HG02610 (cell line): ENCODE measurements around the gene YPEL5.
A peak's percentile ranks its signal among the peaks of the same experiment; 100 is the strongest.
"Not testable (repeated sequence)": the region's sequence is repeated elsewhere in the genome, so short reads cannot be mapped to it uniquely, and the experiment has no call there.

Experiments
- ATAC-seq: cut with Tn5 transposase; IDR thresholded peaks from one replicate; pipeline ENCODE4 v1.9.1; 2021; ENCODE audit warnings: mild to moderate bottlenecking, moderate library complexity; ENCODE audit not compliant: unreplicated experiment

The YPEL5 gene

DNA sequence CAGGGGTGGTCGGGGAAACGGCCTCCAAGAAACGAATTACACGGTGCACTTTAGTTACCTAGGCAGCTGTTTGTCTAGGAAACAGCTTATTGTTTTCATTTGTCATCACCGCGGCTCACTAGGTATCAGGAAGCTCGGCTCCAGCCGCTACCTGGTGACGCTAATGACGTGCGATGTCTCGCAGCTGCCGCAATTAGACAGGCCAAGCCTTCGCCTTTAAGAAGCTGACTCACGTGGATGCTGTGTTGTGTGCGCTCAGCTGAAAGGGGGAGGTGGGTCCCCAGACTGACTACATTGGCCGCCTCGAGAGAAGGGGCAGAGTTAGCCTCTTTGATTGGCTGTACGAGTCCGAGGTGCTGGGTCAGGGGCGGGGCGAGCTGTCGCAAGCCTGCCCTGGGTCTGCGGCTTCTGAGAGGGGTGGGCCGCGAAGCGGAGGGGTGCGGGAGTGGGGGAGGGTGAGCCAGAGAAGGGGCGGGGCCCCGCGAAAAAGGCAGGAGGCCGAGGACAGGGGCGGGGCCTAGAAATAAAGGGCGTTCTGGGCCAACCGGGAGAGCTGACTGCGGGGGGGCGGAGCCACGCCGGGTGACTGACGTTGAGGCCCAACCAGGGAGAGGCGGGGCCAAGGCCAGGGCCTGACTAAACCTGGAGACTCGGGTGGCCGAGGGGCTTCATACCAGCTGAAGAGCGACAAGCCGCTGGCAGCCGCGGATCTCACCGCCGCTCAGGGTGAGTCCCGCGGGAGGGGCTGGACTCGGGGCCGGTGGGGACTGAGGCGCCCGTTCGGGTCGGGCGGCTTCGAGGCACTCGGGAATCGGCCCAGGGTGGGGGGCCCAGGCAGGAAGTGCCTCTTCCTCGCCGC lies at the start of gene YPEL5:
Gene YPEL5, plus strand, starts transcription at position 671 of the 859 bp plus-strand sequence. CDS start 9,645 bp downstream, outside the sequence.
- ATAC-seq = peak; percentile 95

DNA sequence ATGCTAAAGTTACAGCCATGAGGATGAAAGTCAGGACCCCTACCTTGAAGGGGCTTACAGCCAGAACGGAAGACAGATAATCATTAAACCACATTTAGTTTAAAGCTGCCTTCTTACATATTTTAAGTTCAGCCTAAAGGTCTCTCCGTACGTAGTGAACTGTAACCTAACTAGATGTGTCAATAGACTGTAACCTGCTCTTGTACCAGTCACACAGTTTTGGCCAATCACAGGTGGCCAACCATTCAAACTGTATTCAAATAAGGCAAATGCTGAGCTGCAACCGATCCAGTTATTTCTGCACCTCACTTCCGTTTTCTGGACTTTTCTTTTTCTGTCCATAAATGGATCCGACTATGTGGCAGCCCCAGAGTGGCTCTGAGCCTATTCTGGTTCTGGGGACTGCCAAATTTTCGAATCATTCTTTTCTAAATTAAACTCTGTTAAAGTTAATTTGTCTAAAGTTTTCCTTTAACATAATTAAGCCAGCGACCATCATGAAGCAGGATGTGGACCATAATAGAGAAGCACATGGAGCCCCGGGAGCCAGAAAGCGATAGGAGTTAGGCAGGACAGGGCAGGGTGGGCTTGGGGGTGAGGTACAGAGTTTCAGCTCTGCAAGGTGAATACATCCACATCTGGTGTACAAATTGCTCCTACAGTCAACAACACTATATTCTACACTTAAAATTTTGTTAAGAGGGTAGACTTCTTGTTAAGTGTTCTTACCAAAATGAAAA lies 48.4 kb upstream of the YPEL5 start:
- ATAC-seq = no peak

DNA sequence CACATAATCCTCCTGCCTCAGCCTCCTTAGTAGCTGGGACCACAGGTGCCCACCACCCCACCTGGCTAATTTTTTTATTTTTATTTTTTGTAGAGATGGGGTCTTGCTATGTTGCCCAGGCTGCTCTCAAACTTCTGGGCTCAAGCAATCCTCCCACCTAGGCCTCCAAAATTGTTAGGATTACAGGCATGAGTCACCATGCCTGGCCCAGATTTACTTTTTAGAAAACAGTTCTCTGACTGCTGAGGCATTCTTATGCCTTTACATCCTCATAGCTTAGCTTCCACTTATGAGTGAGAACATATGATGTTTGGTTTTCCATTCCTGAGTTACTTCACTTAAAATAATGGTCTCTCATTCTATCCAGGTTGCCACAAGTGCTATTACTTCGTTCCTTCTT lies 47.4 kb upstream of the YPEL5 start:
- not testable (repeated sequence) for ATAC-seq

DNA sequence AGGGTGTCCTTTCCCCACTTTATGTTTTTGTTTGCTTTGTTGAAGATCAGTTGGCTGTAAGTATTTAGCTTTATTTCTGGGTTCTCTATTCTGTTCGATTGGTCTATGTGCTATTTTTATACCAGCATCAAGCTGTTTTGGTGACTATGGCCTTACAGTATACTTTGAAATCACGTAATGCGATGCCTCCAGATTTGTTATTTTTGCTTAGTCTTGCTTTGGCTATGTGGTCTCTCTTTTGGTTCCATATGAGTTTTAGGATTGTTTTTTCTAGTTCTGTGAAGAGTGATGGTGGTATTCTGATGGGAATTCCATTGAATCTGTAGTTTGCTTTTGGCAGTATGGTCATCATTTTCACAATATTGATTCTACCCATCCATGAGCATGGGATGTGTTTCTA lies 46.1 kb upstream of the YPEL5 start:
- ATAC-seq = not testable (repeated sequence)

DNA sequence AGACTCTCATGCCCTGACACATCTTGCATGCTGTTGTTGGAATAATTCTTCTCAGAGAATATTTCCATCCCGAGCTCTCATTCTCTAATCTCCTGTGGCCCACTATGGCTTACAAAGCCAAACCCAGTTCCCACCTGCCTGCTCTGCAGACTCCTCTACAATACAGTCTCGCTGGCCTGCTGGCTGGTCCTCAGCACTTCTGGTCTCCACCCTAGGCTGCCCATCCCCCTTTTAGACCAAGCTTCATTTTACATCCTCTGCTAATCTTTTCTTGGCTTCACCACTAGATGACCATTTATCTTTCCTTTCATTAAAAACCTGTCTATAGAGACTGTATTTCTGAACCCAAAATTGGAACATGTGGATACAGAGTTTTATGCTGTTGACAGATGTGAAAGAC lies 42.5 kb upstream of the YPEL5 start:
- no peak for ATAC-seq

DNA sequence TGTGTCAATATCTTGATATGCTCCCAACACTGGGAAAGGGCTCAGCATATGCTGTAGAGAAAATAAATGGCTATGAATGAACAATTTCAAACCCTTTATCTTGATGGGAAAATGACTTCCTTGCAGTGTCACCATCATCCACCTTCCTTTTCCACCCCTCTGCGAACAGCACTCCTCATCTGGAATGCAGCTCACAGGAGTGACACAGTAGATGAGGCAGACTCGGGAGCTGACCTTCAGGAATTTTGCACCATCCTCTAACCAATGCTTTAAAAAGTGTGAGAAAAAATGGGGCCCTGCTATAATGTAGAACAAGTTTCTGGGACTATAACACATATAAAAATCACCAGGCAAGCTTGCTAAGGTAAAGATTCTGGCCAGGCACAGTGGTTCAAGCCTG lies 41.3 kb upstream of the YPEL5 start:
- ATAC-seq = no peak

DNA sequence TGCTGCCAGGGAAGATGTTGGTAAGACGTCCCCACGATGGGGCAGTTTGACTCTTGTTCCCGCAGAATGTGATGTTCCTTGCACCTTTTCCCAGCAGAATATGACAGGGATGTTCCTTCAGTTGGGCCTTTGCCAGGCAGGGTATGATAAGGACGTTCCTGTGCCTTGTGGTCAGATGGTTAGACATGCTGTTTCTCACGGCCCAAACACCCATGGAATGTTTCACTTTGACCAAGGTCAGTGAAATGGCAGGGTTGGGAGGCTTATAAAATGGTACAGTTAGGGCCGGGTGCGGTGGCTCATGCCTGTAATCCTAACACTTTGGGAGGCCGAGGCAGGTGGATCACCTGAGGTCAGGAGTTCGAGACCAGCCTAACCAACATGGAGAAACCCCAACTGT lies 40.3 kb upstream of the YPEL5 start:
- ATAC-seq = no peak

DNA sequence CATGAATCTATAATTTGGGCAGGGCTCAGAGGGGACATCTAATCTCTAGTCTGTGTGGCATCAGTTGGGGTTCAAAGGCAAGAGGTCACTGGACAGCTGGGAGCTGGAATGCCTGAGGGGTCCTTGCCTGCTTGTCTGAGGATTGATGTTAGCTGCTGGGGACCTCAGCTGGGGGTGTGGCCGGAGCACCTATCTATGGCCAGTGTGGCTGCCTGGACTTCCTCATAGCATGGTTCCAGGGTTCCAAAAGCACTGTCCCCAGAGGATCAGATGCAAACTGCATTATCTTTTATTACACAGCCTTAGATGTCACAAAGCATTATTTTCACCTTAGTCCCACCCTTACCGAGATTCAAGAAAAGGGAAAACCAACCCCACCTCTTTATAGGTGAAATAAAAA lies 38.6 kb upstream of the YPEL5 start:
- ATAC-seq = no peak

DNA sequence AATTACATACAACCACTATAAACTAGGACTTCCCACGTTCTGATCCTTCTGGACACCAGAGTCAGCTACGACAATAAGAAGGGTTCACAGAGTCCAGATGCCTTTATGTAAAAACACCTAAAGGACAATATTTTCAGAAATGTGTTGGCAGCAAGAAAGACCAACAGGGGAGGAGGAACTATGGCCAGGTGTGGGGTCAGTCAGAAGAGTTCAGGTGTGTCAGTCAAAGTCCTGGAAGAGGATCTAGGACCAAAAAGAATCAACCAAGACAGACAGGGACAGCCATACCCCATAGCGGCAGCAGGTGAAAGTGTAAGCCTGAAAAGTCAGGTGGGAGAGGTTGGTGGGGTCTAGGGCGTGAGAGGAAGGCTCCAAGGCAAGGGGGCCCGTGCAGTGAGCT lies 38.0 kb upstream of the YPEL5 start:
- ATAC-seq = no peak

DNA sequence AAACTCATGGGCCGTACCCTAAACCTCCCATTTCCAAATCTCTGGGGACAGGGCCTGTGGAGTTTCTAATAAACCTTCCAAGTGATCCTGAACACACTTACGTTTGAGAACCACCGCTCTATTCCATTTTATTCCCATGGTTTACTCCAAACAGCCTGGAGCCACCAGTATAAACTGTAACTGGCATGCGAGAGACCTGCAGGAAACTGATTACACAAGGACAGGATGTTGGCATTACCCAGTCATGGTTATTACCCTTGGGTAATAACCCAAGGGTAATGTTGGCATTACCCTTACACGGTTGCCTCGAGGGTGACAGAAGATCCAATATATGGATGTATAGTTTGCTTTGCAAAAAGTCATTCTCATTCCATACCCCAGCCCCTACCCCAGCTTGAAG lies 37.0 kb upstream of the YPEL5 start:
- no peak for ATAC-seq

DNA sequence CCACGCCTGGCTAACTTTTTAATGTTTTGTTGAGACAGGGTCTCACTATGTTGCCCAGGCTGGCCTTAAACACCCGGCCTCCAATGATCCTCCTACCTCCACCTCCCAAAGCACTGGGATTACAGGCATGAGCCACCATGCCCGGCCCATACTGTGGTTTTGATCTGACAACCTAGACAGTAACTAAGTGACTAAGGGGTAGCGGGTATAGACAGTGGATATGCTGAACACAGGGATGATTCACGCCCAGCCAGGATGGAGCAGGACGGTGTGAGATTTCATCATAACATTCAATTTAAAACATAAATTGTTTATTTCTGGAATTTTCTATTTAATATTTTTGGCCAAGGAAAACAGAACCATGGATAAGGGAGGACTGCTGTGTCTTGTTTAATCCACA lies 36.0 kb upstream of the YPEL5 start:
- no peak for ATAC-seq

DNA sequence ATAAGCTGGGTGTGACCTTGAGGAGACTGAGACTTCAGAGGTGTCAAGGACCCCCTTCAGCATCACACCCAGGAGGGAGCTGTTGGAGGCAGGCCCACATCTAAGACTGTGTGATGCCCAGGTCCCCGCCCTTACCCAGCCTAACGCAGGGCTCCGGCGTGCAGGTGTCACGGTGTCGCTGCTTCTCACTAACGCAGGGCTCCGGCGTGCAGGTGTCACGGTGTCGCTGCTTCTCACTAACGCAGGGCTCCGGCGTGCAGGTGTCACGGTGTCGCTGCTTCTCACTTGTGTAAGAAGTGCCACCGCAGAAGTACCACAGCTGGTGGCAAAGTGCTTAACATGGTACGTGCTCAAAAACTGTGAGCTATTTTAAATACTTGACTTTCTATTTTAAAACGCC lies 35.6 kb upstream of the YPEL5 start:
- ATAC-seq = not testable (repeated sequence)

DNA sequence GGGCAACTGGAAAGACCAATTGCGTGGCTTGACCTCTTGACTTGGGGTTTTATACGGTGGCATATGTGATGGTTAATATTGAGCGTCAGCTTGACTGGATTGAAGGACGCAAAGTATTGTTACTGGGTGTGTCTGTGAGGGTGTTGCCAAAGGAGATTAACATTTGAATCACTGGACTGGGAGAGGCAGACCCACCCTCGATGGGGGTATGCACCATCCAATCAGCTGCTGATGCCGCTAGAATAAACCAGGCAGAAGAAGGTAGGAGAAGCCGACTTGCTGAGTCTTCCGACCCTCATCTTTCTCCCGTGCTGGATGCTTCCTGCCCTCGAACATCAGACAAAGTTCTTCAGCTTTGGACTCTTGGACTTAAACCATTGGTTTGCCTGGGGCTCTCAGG lies 34.2 kb upstream of the YPEL5 start:
- ATAC-seq = no peak

DNA sequence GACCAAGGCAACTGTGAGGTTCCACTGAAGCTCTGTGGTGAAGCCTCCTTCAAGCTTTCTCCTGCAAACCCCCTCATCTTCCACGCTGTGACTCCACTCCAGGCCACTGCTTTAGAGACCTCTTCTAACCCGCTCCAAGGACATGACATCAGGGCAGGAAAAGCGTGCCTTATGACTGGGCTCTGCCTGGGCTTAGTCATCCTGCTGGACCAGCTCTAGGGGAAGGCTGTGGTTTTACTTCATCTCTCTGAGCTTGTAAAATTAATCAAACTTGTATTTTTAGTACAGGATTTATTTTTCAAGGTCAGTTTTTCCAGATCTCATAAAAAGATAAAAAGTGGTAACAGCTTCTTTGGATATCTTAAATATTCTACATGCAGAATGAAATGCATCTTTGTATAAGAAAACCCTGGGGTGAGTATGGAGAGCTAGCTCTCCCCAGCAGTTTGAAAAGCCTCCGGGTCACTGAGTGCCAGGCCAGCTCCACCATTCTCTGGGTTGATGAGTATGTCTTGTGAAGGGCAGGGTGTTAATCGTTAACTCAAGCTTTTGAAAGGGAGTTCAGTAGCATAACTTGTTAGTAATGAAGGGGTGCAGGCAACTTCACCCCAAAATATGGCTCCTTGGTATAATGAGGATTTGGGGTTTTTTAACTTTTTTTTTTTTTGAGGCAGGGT lies 33.1 kb upstream of the YPEL5 start:
- no peak for ATAC-seq

DNA sequence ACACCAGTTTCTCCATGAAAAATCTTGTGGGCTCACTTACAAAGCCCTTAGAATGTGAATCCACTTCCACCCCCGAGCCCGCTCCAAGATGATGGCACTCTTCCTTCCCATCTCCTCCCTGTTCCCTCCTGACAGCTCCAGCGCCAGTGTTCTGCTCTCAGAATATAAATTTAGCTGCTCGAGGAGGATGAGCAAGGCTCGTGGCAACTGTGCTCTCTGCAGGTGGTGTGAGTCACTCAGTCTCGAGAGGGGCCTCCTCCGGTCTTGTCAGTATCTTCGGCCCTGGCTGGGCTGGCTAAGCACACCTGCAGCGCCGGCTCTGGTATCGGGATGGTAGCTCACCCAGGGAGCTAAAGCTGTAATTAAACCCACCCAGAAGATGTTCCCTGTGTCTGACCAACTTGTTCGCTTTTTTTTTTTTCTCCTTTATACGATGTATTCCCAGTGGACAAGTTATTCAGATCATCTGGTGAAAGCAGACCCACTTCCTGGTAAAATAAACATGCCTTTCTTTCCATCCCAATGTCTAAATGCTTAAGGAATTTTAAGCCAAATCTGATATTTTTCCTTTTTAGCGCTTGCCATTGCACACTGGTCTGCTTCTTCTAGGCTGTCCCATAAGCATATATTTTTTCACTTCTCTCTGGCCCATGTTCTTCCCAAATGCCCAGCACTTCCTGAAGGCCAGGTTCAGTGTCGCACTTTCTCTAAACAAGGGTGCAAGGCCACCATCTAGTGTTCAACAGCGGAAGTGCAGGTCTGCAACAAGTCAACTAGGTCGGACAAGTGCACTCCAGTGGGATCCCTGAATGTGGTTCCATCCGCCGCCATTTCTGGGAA lies 31.4 kb upstream of the YPEL5 start:
- no peak for ATAC-seq

DNA sequence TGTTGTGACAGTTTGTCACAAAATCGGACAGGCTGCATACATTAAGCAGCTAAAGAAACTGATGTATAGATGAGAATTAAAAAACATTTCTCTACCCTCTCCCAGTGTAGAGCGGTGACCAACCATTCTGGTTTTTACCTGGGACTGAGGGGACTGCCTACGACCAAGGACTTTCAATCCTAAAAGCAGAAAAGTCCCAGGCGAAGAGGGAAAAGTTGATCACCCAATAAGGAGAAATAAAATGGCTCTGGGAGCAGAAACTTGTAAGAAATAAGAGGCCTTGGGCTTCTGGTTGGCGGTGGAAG lies 30.9 kb upstream of the YPEL5 start:
- no peak for ATAC-seq

DNA sequence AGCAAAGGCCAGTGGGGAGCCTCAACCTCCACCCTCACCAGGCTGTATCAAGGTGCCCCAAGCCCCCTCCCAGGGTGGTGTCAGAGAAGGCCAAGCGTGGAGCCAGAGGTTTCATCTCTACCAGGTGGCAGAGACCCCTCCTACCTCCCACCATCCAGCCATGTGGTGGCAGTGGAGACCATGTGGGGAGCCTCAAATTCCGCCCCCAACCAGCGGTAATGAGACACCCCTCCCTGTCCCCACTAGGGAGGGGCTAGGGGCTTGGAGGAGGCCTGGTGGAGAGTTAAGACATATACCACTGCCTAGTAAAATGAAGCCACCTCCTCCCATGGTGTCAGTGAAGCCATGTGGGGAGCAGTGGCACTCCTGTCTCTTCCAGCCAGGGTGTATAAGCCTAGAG lies 24.4 kb upstream of the YPEL5 start:
- no peak for ATAC-seq

DNA sequence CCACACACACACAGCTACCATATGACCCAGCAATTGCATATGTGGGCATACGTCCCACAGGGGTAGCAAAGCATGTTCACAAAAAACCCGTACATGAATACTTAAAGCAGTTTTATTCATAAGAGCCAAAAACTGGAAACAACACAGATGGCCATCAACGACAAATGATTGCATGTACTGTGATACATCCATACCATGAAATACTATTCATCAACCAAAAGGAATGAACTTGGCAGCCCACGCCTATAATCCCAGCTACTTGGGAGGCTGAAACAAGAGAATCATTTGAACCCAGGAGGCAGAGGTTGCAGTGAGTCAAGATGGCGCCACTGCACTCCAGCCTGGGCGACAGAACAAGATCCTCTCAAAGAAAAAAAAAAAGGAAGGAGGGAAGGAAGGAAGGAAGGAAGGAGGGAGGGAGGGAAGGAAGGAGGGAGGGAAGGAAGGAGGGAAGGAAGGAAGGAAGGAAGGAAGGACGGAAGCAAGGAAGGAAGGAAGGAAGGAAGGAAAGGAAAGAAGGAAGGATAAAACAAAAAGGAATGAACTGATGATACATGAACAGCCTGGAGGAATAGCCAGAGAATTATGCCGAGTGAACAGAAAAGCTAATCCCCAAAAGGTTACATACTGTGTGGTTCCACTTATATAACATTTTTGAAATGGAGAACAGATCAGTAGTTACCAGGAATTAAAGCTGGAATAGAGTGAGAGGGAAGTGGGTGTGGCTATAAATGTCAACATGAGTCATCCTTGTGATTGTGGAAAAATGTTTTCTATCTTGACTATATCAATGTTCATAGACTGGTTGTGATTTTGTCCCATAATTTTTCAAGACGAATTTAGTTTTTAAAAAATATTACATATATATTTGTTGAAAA lies 19.6 kb upstream of the YPEL5 start:
- no peak for ATAC-seq

DNA sequence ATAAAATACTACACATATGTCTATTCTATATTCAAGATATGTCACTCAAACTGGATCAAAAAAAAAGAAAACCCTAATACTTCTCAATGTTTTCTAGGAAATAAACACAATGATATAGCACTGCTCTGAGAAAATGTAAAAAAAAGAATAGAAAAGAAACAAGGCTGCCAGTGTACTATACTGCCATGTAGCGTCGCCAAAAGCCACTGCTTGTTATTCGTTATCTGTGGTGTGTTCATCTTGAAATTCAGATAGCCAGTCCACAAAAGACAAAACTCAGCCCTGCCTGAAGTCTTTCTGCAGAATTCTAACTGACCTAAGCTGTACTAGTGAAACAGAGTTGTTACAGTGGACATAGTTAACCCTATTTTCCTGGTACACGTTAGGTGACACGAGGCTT lies 12.2 kb upstream of the YPEL5 start:
- no peak for ATAC-seq

DNA sequence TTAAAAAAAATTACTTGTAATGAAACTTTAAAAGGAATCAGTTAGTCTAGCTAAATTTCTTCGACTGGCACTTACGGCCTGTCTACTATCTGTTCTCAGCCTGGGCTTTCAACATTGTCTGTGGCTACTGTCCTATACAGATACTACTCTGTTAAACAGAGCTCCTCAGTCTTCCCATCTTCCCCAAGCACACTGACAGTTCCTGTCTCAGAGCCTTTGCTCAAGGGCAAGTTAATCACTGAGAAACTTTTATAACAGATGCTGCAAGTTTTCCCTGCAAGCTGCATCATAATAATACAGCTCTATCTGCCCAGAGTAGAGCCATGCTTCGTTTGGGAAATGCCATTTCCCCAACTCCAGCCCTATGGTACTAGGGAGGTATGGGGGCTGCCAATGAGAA lies 11.3 kb upstream of the YPEL5 start:
- no peak for ATAC-seq
